Mammary epithelial cell (primary cell): ENCODE measurements around the gene CHST10.

Experiments
- CTCF ChIP-seq, 2 donors: IDR thresholded peaks in 1 of 2; conservative IDR thresholded peaks in 1 of 2; 2 replicates each; pipeline ENCODE4 v1.5.1; 2011 to 2012; ENCODE audit warnings: inconsistent platforms in 2 of 2, low read length in 2 of 2, mild to moderate bottlenecking in 2 of 2, control low read depth in 1 of 2, low read depth in 1 of 2; ENCODE audit not compliant: insufficient read depth in 1 of 2; ENCODE audit errors: extremely low read depth in 1 of 2
- EZH2 ChIP-seq: IDR thresholded peaks from 2 replicates; pipeline ENCODE4 v1.6.1; 2012; ENCODE audit warnings: low read length, inconsistent platforms, borderline replicate concordance

- TF ChIP-seq CTCF (conservative IDR thresholded peaks at IDR 0.05 in 1 of 2, IDR thresholded peaks at IDR 0.05 in 1 of 2; ENCODE audit: extremely low read depth in 1 of 2, insufficient read depth in 1 of 2, low read depth in 1 of 2, low read length in 2 of 2) (no peak), EZH2 (no peak)
Measured at GRCh38 chr2:100395532-100396350, 21.7 kb downstream of the CHST10 start.
